HepG2 (cell line): ENCODE measurements around the gene MECR. TPM values are rescaled to one million over a fixed set of nuclear protein-coding genes. Genes with fewer than 3 reads are reported as not detected.

ENCODE experiments used
- ARID2 ChIP-seq: sonication (generic); formaldehyde crosslinking; IDR thresholded peaks from 2 replicates; pipeline ENCODE4 v1.8.1; 2022; ENCODE audit warnings: mild to moderate bottlenecking, missing genetic modification reagents, borderline replicate concordance
- CREB1 ChIP-seq, 2 experiments: fragments of 450-650 bp in 1 of 2; IDR thresholded peaks; 2 replicates each; pipeline ENCODE4 v1.6.1; 2016 to 2017; ENCODE audit warnings: control low read depth in 1 of 2, mild to moderate bottlenecking in 1 of 2, missing compliant biosample characterization in 1 of 2, missing genetic modification characterization in 1 of 2
- CREM ChIP-seq, 2 experiments: sonication (generic) in 1 of 2; formaldehyde crosslinking in 1 of 2; IDR thresholded peaks; 2 replicates each; pipeline versions ENCODE4 v1.4.0 to v1.6.1; 2016 to 2020; ENCODE audit warnings: antibody characterized with exemption in 1 of 2, mild to moderate bottlenecking in 1 of 2, missing genetic modification reagents in 1 of 2
- ELF4 ChIP-seq: sonication (generic); formaldehyde crosslinking; IDR thresholded peaks from 2 replicates; pipeline ENCODE4 v1.5.0; 2020; ENCODE audit warnings: missing genetic modification reagents, mild to moderate bottlenecking, moderate library complexity, borderline replicate concordance
- EP300 ChIP-seq, 3 experiments: sonication (generic) in 1 of 3; formaldehyde crosslinking in 1 of 3; IDR thresholded peaks; 2 replicates each; pipeline versions ENCODE4 v1.5.1 to v1.6.1; 2011 to 2020; ENCODE audit warnings: low read depth in 2 of 3, low read length in 2 of 3, borderline replicate concordance in 1 of 3, improper control_type of control experiment in 1 of 3, mild to moderate bottlenecking in 1 of 3, missing genetic modification reagents in 1 of 3, moderate library complexity in 1 of 3
- HMG20B ChIP-seq: conservative IDR thresholded peaks from 2 replicates; pipeline ENCODE4 v1.6.1; 2016; ENCODE audit warnings: missing genetic modification reagents, missing compliant biosample characterization
- HNF4G ChIP-seq, 2 experiments: sonication (generic) in 1 of 2; formaldehyde crosslinking in 1 of 2; IDR thresholded peaks; 2 replicates each; pipeline versions ENCODE4 v1.4.0 to v1.6.1; 2011 to 2020; ENCODE audit warnings: borderline replicate concordance in 2 of 2, low read depth in 2 of 2, mild to moderate bottlenecking in 2 of 2, low read length in 1 of 2, missing genetic modification reagents in 1 of 2, moderate library complexity in 1 of 2
- KMT2B ChIP-seq: IDR thresholded peaks from 2 replicates; pipeline ENCODE4 v1.6.1; 2016; ENCODE audit warnings: missing genetic modification reagents, missing compliant biosample characterization
- LCORL ChIP-seq, 2 experiments: fragments of 450-650 bp in 1 of 2; sonication (generic) in 1 of 2; formaldehyde crosslinking in 1 of 2; IDR thresholded peaks; 2 replicates each; pipeline versions ENCODE4 v1.5.0 to v1.6.1; 2017 to 2020; ENCODE audit warnings: antibody characterized with exemption in 1 of 2, missing genetic modification reagents in 1 of 2
- NBN ChIP-seq: fragments of 450-650 bp; conservative IDR thresholded peaks from 2 replicates; pipeline ENCODE4 v1.6.1; 2017
- NFIB ChIP-seq: sonication (generic); formaldehyde crosslinking; IDR thresholded peaks from 2 replicates; pipeline ENCODE4 v1.9.0; 2021; ENCODE audit warnings: missing genetic modification reagents, mild to moderate bottlenecking, borderline replicate concordance
- NFIC ChIP-seq: IDR thresholded peaks from 2 replicates; pipeline ENCODE4 v1.6.1; 2012; ENCODE audit warnings: mild to moderate bottlenecking, low read length, inconsistent platforms
- RBM22 ChIP-seq: fragments of 200-400 bp; formaldehyde crosslinking; optimal IDR thresholded peaks from 2 replicates; pipeline ENCODE3; 2017; ENCODE audit warnings: mild to moderate bottlenecking, low read length, moderate library complexity
- SMAD9 ChIP-seq: sonication (generic); formaldehyde crosslinking; IDR thresholded peaks from 2 replicates; pipeline ENCODE4 v1.5.1; 2020; ENCODE audit warnings: mild to moderate bottlenecking, missing genetic modification reagents
- ZNF124 ChIP-seq: sonication (generic); formaldehyde crosslinking; IDR thresholded peaks from 2 replicates; pipeline ENCODE4 v1.4.0; 2020; ENCODE audit warnings: missing genetic modification reagents
- ZNF20 ChIP-seq: sonication (generic); formaldehyde crosslinking; IDR thresholded peaks from 2 replicates; pipeline ENCODE4 v1.4.0; 2020; ENCODE audit warnings: mild to moderate bottlenecking, moderate library complexity, missing genetic modification reagents
- ZNF558 ChIP-seq: sonication (generic); formaldehyde crosslinking; IDR thresholded peaks from 2 replicates; pipeline ENCODE4 v1.9.0; 2022; ENCODE audit warnings: mild to moderate bottlenecking, missing genetic modification reagents, borderline replicate concordance
- ZNF614 ChIP-seq: IDR thresholded peaks from 2 replicates; pipeline ENCODE4 v1.6.1; 2018; ENCODE audit warnings: missing biosample characterization, missing genetic modification reagents, inconsistent platforms, borderline replicate concordance
- ZNF720 ChIP-seq: sonication (generic); formaldehyde crosslinking; IDR thresholded peaks from 2 replicates; pipeline ENCODE4 v1.4.0; 2020; ENCODE audit warnings: missing genetic modification reagents
- polyA plus RNA-seq, 8 experiments: library from polyadenylated mRNA; depleted of rRNA in 3 of 8; stranded (reverse) in 7 of 8; unstranded in 1 of 8; fragments of >200 nt; fragmentation: Illumina TruSeq in 4 of 8; extraction: Trizol in 4 of 8; gene quantifications; 2 replicates each; pipeline versions ENCODE4 v1.2.1 to v1.2.3, GENCODE V29; 2011 to 2016; ENCODE audit warnings: low read depth in 4 of 8, missing spikeins in 1 of 8, mixed read lengths in 1 of 8; ENCODE audit not compliant: insufficient read depth in 1 of 8
- total RNA-seq, 5 experiments: library from RNA; depleted of rRNA; stranded (reverse); fragments of >200 nt; fragmentation: Illumina TruSeq; extraction: Trizol; gene quantifications; 2 replicates each; pipeline ENCODE4 v1.2.3, GENCODE V29; 2016; ENCODE audit warnings: low read depth in 1 of 5
- TF ChIP-seq, protein P1 (sequence below): sonication (generic); formaldehyde crosslinking; IDR thresholded peaks from 2 replicates; pipeline ENCODE4 v1.8.1; 2023; ENCODE audit warnings: mild to moderate bottlenecking, missing genetic modification reagents
- TF ChIP-seq, protein P2 (sequence below): sonication (generic); formaldehyde crosslinking; IDR thresholded peaks from 2 replicates; pipeline ENCODE4 v1.5.0; 2020; ENCODE audit warnings: mild to moderate bottlenecking, missing genetic modification reagents, moderate library complexity
- TF ChIP-seq, protein P3 (sequence below): sonication (generic); formaldehyde crosslinking; IDR thresholded peaks from 2 replicates; pipeline ENCODE4 v1.8.0; 2022; ENCODE audit warnings: mild to moderate bottlenecking, missing genetic modification reagents
- TF ChIP-seq, protein P4 (sequence below): sonication (generic); formaldehyde crosslinking; IDR thresholded peaks from 2 replicates; pipeline ENCODE4 v1.8.1; 2023; ENCODE audit warnings: missing genetic modification reagents, mild to moderate bottlenecking, borderline replicate concordance

MECR gene
- total and polyA plus RNA-seq, 2 of the 13 experiments (the other 11 are each of a cell fraction or from before 2014, with no cell fraction given), result 18.8 to 24.9 TPM

DNA sequence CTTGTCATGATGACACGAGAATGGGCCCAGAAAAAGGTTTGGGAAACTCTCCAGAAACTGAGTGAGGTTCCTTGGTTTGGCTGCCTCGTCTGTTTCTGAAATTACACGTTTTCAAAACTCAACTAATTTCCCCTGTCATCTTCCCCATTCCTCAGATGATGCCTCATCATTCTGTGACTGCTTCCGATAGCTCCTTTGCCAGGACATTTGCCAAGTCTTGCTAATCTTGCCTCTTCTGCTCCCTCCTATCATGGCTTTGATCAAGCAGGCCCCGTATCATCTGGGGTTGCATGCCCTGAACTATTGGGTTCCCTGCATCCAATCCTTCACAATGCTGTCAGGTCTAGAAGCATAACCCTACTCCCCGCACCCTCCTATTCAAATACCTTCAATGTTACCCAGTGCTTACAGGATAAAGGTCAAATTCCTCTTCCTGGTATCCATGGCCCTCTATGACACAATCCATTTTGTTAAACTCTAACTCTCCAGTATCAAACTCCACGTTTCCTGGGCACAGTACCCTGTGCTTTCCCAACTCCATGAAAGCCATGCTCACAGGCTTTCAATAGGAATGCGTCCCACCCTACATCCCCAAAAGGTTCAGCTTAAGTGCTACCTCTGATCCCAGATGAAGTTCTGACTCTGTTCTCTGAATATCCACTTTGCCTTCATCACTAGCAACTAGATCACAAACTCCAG lies 84.8 kb downstream of the MECR start (continued):
- peak; percentile 48; the same call in 1 of the 2 replicates for TF ChIP-seq CREM (IDR thresholded peaks at IDR 0.05)
- no peak for TF ChIP-seq CREM (CRISPR knock-in tag; IDR thresholded peaks at IDR 0.05)
- TF ChIP-seq, protein P1, sequence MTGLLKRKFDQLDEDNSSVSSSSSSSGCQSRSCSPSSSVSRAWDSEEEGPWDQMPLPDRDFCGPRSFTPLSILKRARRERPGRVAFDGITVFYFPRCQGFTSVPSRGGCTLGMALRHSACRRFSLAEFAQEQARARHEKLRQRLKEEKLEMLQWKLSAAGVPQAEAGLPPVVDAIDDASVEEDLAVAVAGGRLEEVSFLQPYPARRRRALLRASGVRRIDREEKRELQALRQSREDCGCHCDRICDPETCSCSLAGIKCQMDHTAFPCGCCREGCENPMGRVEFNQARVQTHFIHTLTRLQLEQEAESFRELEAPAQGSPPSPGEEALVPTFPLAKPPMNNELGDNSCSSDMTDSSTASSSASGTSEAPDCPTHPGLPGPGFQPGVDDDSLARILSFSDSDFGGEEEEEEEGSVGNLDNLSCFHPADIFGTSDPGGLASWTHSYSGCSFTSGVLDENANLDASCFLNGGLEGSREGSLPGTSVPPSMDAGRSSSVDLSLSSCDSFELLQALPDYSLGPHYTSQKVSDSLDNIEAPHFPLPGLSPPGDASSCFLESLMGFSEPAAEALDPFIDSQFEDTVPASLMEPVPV (CRISPR knock-in tag), result no peak
- no peak for TF ChIP-seq ARID2 (CRISPR knock-in tag)
- TF ChIP-seq ZNF720 (CRISPR knock-in tag), result no peak
- TF ChIP-seq EP300 (IDR thresholded peaks at IDR 0.05; ENCODE audit: low read depth in 2 of 2, low read length in 2 of 2), result peak; percentile 61 to 78; a peak in 3 of 4 replicates
- TF ChIP-seq EP300 (CRISPR knock-in tag; IDR thresholded peaks at IDR 0.05; ENCODE audit: borderline replicate concordance), result peak; percentile 55; the same call in 1 of the 2 replicates
- 0 out of 2 replicates have a peak, but pooled peaks have one; percentile 44 for TF ChIP-seq ZNF124 (CRISPR knock-in tag)
- no peak for TF ChIP-seq ELF4
- TF ChIP-seq SMAD9 (CRISPR knock-in tag), result no peak
- TF ChIP-seq NFIC, result no peak
- TF ChIP-seq NBN, result no peak
- no peak for TF ChIP-seq ZNF558 (CRISPR knock-in tag)
- TF ChIP-seq HNF4G (IDR thresholded peaks at IDR 0.05; ENCODE audit: borderline replicate concordance, low read depth, low read length), result peak; percentile 90
- peak; percentile 62; the same call in 1 of the 2 replicates for TF ChIP-seq HNF4G (CRISPR knock-in tag; IDR thresholded peaks at IDR 0.05; ENCODE audit: borderline replicate concordance, low read depth)
- no peak for TF ChIP-seq ZNF20 (CRISPR knock-in tag)
- TF ChIP-seq KMT2B (CRISPR knock-in tag), result no peak
- TF ChIP-seq, protein P2, sequence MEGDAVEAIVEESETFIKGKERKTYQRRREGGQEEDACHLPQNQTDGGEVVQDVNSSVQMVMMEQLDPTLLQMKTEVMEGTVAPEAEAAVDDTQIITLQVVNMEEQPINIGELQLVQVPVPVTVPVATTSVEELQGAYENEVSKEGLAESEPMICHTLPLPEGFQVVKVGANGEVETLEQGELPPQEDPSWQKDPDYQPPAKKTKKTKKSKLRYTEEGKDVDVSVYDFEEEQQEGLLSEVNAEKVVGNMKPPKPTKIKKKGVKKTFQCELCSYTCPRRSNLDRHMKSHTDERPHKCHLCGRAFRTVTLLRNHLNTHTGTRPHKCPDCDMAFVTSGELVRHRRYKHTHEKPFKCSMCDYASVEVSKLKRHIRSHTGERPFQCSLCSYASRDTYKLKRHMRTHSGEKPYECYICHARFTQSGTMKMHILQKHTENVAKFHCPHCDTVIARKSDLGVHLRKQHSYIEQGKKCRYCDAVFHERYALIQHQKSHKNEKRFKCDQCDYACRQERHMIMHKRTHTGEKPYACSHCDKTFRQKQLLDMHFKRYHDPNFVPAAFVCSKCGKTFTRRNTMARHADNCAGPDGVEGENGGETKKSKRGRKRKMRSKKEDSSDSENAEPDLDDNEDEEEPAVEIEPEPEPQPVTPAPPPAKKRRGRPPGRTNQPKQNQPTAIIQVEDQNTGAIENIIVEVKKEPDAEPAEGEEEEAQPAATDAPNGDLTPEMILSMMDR (CRISPR knock-in tag), result 0 out of 2 replicates have a peak, but pooled peaks have one; percentile 8
- TF ChIP-seq LCORL (IDR thresholded peaks at IDR 0.05), result 0 out of 2 replicates have a peak, but pooled peaks have one; percentile 36
- peak; percentile 81; the same call in 1 of the 2 replicates for TF ChIP-seq LCORL (CRISPR knock-in tag; IDR thresholded peaks at IDR 0.05)
- TF ChIP-seq, protein P3, sequence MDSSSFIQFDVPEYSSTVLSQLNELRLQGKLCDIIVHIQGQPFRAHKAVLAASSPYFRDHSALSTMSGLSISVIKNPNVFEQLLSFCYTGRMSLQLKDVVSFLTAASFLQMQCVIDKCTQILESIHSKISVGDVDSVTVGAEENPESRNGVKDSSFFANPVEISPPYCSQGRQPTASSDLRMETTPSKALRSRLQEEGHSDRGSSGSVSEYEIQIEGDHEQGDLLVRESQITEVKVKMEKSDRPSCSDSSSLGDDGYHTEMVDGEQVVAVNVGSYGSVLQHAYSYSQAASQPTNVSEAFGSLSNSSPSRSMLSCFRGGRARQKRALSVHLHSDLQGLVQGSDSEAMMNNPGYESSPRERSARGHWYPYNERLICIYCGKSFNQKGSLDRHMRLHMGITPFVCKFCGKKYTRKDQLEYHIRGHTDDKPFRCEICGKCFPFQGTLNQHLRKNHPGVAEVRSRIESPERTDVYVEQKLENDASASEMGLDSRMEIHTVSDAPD (CRISPR knock-in tag), result no peak
- 0 out of 2 replicates have a peak, but pooled peaks have one; percentile 35 for TF ChIP-seq HMG20B (CRISPR knock-in tag)
- no peak for TF ChIP-seq ZNF614 (CRISPR knock-in tag)
- TF ChIP-seq CREB1 (IDR thresholded peaks at IDR 0.05), result no peak
- peak; percentile 60 for TF ChIP-seq CREB1 (CRISPR knock-in tag; IDR thresholded peaks at IDR 0.05)
- TF ChIP-seq, protein P4, sequence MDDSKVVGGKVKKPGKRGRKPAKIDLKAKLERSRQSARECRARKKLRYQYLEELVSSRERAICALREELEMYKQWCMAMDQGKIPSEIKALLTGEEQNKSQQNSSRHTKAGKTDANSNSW (CRISPR knock-in tag), result no peak
- peak; percentile 95 for TF ChIP-seq RBM22
- TF ChIP-seq NFIB (CRISPR knock-in tag), result no peak
